ENCODE data around the gene GARIN3.
"Not testable (repeated sequence)": the region's sequence is repeated elsewhere in the genome, so short reads cannot be mapped to it uniquely, and the experiment has no call there.

Gene GARIN3

DNA sequence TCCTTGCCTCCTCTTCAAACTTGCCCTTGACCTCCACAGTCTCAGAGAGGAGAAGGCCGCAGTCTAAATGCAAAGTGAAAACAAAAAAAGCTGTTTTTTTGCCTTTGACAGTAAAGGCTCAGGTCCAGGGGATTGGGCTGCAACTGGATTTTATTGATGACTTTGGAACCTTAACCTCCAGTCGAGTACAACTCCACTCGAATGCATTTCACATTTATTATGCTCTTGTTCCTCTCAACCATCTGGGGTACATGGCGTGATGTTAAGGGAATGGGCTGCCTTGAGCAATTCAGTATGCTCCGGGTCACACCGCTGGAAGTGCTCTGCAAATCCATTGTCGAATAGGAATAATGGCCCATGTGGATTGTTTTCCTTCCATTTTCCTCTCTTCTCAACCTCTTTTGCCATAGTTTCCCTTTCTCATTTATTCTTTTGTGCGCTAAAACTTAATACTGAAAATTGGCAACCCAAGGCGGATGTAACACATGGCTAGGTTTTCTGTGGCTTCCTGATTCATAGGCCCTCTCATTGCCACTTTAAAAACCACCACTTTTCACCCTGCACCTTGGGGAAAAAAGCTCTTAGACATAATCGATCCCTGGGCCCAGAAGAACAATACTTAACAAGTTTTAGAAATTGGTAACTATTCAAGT is 48.9 kb upstream of the GARIN3 start:
- no peak for ATAC-seq
- TF ChIP-seq ZFP30 (CRISPR knock-in tag; IDR thresholded peaks at IDR 0.05) (no peak), TCF4 (CRISPR knock-in tag; IDR thresholded peaks at IDR 0.05; ENCODE audit: borderline replicate concordance) (no peak), CSDC2 (CRISPR knock-in tag; IDR thresholded peaks at IDR 0.05) (no peak), SNAI2 (CRISPR knock-in tag; IDR thresholded peaks at IDR 0.05) (no peak), ZNF8 (CRISPR knock-in tag; IDR thresholded peaks at IDR 0.05) (no peak), RARB (CRISPR knock-in tag; IDR thresholded peaks at IDR 0.05) (no peak), GLIS3 (CRISPR knock-in tag; IDR thresholded peaks at IDR 0.05) (no peak), BACH2 (CRISPR knock-in tag; IDR thresholded peaks at IDR 0.05; ENCODE audit: borderline replicate concordance) (no peak)
- TF ChIP-seq, protein P1, sequence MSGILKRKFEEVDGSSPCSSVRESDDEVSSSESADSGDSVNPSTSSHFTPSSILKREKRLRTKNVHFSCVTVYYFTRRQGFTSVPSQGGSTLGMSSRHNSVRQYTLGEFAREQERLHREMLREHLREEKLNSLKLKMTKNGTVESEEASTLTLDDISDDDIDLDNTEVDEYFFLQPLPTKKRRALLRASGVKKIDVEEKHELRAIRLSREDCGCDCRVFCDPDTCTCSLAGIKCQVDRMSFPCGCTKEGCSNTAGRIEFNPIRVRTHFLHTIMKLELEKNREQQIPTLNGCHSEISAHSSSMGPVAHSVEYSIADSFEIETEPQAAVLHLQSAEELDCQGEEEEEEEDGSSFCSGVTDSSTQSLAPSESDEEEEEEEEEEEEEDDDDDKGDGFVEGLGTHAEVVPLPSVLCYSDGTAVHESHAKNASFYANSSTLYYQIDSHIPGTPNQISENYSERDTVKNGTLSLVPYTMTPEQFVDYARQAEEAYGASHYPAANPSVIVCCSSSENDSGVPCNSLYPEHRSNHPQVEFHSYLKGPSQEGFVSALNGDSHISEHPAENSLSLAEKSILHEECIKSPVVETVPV (CRISPR knock-in tag; IDR thresholded peaks at IDR 0.05), result no peak

- ATAC-seq, result no peak
- TF ChIP-seq ZFP3 (CRISPR knock-in tag; IDR thresholded peaks at IDR 0.05), result no peak
- TF ChIP-seq ZFP30 (CRISPR knock-in tag; IDR thresholded peaks at IDR 0.05), result no peak
- TF ChIP-seq ZNF565 (CRISPR knock-in tag; conservative IDR thresholded peaks at IDR 0.05; ENCODE audit: low read depth), result no peak
These were observed 48.4 kb upstream of the GARIN3 start for GRCh38 chr5:157214415-157214814.

GRCh38 chr5:157213527-157214243 is 47.6 kb upstream of the GARIN3 start:
- TF ChIP-seq PPARA (CRISPR knock-in tag; IDR thresholded peaks at IDR 0.05; ENCODE audit: borderline replicate concordance) (no peak), GLIS3 (CRISPR knock-in tag; IDR thresholded peaks at IDR 0.05) (no peak), TCF4 (CRISPR knock-in tag; IDR thresholded peaks at IDR 0.05; ENCODE audit: borderline replicate concordance) (no peak), PATZ1 (CRISPR knock-in tag; IDR thresholded peaks at IDR 0.05; ENCODE audit: borderline replicate concordance) (no peak), RARB (CRISPR knock-in tag; IDR thresholded peaks at IDR 0.05) (no peak), ISL1 (CRISPR knock-in tag; IDR thresholded peaks at IDR 0.05) (no peak), ZFP3 (CRISPR knock-in tag; IDR thresholded peaks at IDR 0.05) (no peak)
- ATAC-seq, result no peak

- TF ChIP-seq SNAI2 (CRISPR knock-in tag; IDR thresholded peaks at IDR 0.05), result no peak
- TF ChIP-seq PATZ1 (CRISPR knock-in tag; IDR thresholded peaks at IDR 0.05; ENCODE audit: borderline replicate concordance), result no peak
- TF ChIP-seq CSDC2 (CRISPR knock-in tag; IDR thresholded peaks at IDR 0.05), result no peak
- no peak for TF ChIP-seq GLIS3 (CRISPR knock-in tag; IDR thresholded peaks at IDR 0.05)
- TF ChIP-seq BACH2 (CRISPR knock-in tag; IDR thresholded peaks at IDR 0.05; ENCODE audit: borderline replicate concordance), result no peak
- TF ChIP-seq ZFP30 (CRISPR knock-in tag; IDR thresholded peaks at IDR 0.05), result no peak
- TF ChIP-seq ZNF70 (CRISPR knock-in tag; IDR thresholded peaks at IDR 0.05), result no peak
- TF ChIP-seq PPARA (CRISPR knock-in tag; IDR thresholded peaks at IDR 0.05; ENCODE audit: borderline replicate concordance), result no peak
- TF ChIP-seq ESRRG (CRISPR knock-in tag; IDR thresholded peaks at IDR 0.05), result no peak
- ATAC-seq, result no peak
These were observed 46.2 kb upstream of the GARIN3 start for GRCh38 chr5:157212307-157212706.

- ATAC-seq, result not testable (repeated sequence)
These were observed 44.6 kb upstream of the GARIN3 start for GRCh38 chr5:157210652-157211051.

DNA sequence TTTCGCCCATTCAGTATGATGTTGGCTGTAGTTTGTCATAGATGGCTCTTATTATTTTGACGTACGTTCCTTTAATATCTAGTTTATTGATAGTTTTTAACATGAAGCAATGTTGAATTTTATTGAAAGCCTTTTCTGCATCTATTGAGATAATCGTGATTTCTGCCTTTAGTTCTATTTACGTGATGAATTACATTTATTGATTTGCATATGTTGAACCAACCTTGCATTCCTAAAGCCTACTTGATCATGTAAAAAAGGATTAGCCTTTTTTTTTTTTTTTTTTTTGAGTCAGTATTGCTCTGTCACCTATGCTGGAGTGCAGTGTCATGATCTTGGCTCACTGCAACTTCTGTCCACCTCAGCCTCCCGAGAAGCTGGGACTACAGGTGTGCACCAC is 39.6 kb upstream of the GARIN3 start:
- ATAC-seq, result no peak
- TF ChIP-seq ISL1 (CRISPR knock-in tag; IDR thresholded peaks at IDR 0.05) (no peak), TSHZ2 (CRISPR knock-in tag; IDR thresholded peaks at IDR 0.05) (no peak), OSR1 (CRISPR knock-in tag; IDR thresholded peaks at IDR 0.05) (no peak), TCF4 (CRISPR knock-in tag; IDR thresholded peaks at IDR 0.05; ENCODE audit: borderline replicate concordance) (no peak), ZNF8 (CRISPR knock-in tag; IDR thresholded peaks at IDR 0.05) (no peak), ESRRG (CRISPR knock-in tag; IDR thresholded peaks at IDR 0.05) (no peak), ZFP3 (CRISPR knock-in tag; IDR thresholded peaks at IDR 0.05) (no peak)
- TF ChIP-seq, protein P1 (CRISPR knock-in tag; IDR thresholded peaks at IDR 0.05), result no peak
